NB4 (cell line): ENCODE measurements around the gene MMP25.
"Not testable (repeated sequence)": the region's sequence is repeated elsewhere in the genome, so short reads cannot be mapped to it uniquely, and the experiment has no call there.

Experiments
- DNase-seq: peaks from one replicate; pipeline ENCODE4 v3.0.0; 2010; ENCODE audit warnings: low read depth
- H3K4me3 ChIP-seq: one replicate; pipeline ENCODE4 v1.5.1; 2011; ENCODE audit warnings: mild to moderate bottlenecking, low read depth, low read length, moderate library complexity
- CTCF ChIP-seq: IDR thresholded peaks from one replicate; pipeline ENCODE4 v1.5.1; 2012; ENCODE audit warnings: low read depth, low read length
- MAX ChIP-seq: IDR thresholded peaks from 2 replicates; pipeline ENCODE4 v1.6.1; 2011; ENCODE audit warnings: low read depth, low read length
- MYC ChIP-seq: IDR thresholded peaks from 2 replicates; pipeline ENCODE4 v1.6.1; 2011; ENCODE audit warnings: low read depth, low read length
- POLR2A ChIP-seq: IDR thresholded peaks from 2 replicates; pipeline ENCODE4 v1.6.1; 2011; ENCODE audit warnings: mild to moderate bottlenecking; ENCODE audit not compliant: insufficient read length; ENCODE audit errors: extremely low read depth

Gene MMP25

GRCh38 chr16:3076577-3076976, 30.2 kb downstream of the MMP25 start:
- no peak for TF ChIP-seq MAX
- no peak for TF ChIP-seq MYC
- DNase-seq = no peak
- no peak overlapping the region for H3K4me3 ChIP-seq

GRCh38 chr16:3080024-3080423, 33.7 kb downstream of the MMP25 start:
- H3K4me3 ChIP-seq = no peak overlapping the region
- TF ChIP-seq MAX (no peak), POLR2A (no peak), CTCF (no peak), MYC (no peak)
- DNase-seq = no peak

GRCh38 chr16:3081957-3082356, 35.6 kb downstream of the MMP25 start:
- not testable (repeated sequence) for H3K4me3 ChIP-seq, DNase-seq

- DNase-seq, H3K4me3 ChIP-seq: not testable (repeated sequence)
Observed at GRCh38 chr16:3083408-3083807, 37.0 kb downstream of the MMP25 start.

GRCh38 chr16:3084491-3084890, 38.1 kb downstream of the MMP25 start:
- TF ChIP-seq POLR2A = no peak
- no peak for TF ChIP-seq MYC
- TF ChIP-seq CTCF = no peak
- no peak for TF ChIP-seq MAX
- H3K4me3 ChIP-seq = no peak overlapping the region

GRCh38 chr16:3084969-3085670, 38.8 kb downstream of the MMP25 start:
- no peak for DNase-seq
- no peak overlapping the region for H3K4me3 ChIP-seq

More at GRCh38 chr16:3084491-3084890, 38.1 kb downstream of the MMP25 start:
- no peak for DNase-seq

GRCh38 chr16:3085868-3086595, 39.7 kb downstream of the MMP25 start:
- TF ChIP-seq MAX (no peak), MYC (no peak), CTCF (no peak), POLR2A (no peak)
- DNase-seq = no peak
- no peak overlapping the region for H3K4me3 ChIP-seq

More at GRCh38 chr16:3084969-3085670, 38.8 kb downstream of the MMP25 start:
- no peak for TF ChIP-seq MYC
